Endothelial cell of umbilical vein (primary cell): ENCODE data around the gene ANO1.

ENCODE experiments used
- CTCF ChIP-seq, 2 donors: IDR thresholded peaks; 1 replicate in 1 of 2; 2 replicates in 1 of 2; pipeline ENCODE4 v1.5.1; 2011; ENCODE audit warnings: low read length in 2 of 2, mild to moderate bottlenecking in 2 of 2, moderate library complexity in 2 of 2, control low read depth in 1 of 2, inconsistent platforms in 1 of 2, low read depth in 1 of 2; ENCODE audit not compliant: insufficient read depth in 1 of 2; ENCODE audit errors: extremely low read depth in 1 of 2
- EZH2 ChIP-seq: IDR thresholded peaks from 2 replicates; pipeline ENCODE4 v1.6.1; 2012; ENCODE audit warnings: borderline replicate concordance, low read depth, mild to moderate bottlenecking, moderate library complexity, low read length, inconsistent platforms; ENCODE audit not compliant: severe bottlenecking
- FOS ChIP-seq: IDR thresholded peaks from 2 replicates; pipeline ENCODE4 v1.6.1; 2011; ENCODE audit warnings: mild to moderate bottlenecking, low read length, moderate library complexity, borderline replicate concordance; ENCODE audit not compliant: insufficient read depth
- JUN ChIP-seq: IDR thresholded peaks from 2 replicates; pipeline ENCODE4 v1.6.1; 2011; ENCODE audit warnings: borderline replicate concordance, low read depth; ENCODE audit not compliant: insufficient read length, insufficient read depth
- MAX ChIP-seq: IDR thresholded peaks from 2 replicates; pipeline ENCODE4 v1.6.1; 2011; ENCODE audit not compliant: insufficient read depth, insufficient read length
- MYC ChIP-seq: IDR thresholded peaks from one replicate; pipeline ENCODE4 v1.6.1; 2011; ENCODE audit warnings: mild to moderate bottlenecking, low read depth, low read length
- POLR2A ChIP-seq: IDR thresholded peaks from 2 replicates; pipeline ENCODE4 v1.6.1; 2012; ENCODE audit warnings: low read depth, mild to moderate bottlenecking, control low read depth, low read length
- POLR2AphosphoS5 ChIP-seq: IDR thresholded peaks from 2 replicates; pipeline ENCODE4 v1.6.1; 2012; ENCODE audit warnings: low read depth, mild to moderate bottlenecking, control low read depth, low read length, moderate library complexity; ENCODE audit not compliant: insufficient read depth

GRCh38 chr11:70122490-70123198, 44.5 kb downstream of the ANO1 start:
- TF ChIP-seq CTCF (IDR thresholded peaks at IDR 0.05; ENCODE audit: extremely low read depth in 1 of 2, insufficient read depth in 1 of 2, low read depth in 1 of 2, low read length in 2 of 2) (no peak), POLR2A (no peak), FOS (no peak), MAX (no peak), EZH2 (no peak), MYC (no peak), JUN (no peak), POLR2AphosphoS5 (no peak)
